CD4-positive, alpha-beta T cell treated with Interleukin-15 for 1 hour (primary cell): ENCODE results near the gene LIPC.

Source experiments
- DNase-seq: peaks from one replicate; pipeline ENCODE4 v3.0.0-alpha.2; 2020

LIPC gene

DNA sequence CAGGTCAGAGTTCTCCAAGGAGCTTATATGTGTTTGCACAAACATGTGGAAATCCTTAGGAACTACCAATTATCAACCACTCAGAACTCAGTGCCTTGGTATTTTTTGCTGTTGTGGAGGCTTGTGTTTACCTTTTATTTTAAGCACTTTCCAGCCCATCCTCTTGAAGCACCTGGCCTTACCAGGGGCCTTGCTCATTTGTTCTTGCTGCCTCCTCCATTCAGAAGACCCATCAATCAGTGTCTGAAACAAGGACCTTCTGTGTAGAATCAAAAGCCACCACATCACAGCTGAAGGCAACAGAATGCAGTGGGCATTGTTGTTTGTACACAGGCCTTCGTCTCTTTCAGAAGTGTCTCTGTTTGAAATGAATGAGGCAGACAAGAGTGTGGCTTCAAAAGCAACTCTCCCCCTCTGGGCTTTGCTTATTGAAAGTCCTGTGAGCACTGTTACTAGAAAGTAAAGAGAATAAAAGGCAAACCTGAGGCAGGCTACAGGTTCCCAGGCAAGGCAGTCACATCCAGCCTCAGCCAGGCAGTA, 24.5 kb upstream of the LIPC start:
- DNase-seq, result no peak

GRCh38 chr15:58407778-58408177, 24.0 kb upstream of the LIPC start:
- no peak for DNase-seq

DNA sequence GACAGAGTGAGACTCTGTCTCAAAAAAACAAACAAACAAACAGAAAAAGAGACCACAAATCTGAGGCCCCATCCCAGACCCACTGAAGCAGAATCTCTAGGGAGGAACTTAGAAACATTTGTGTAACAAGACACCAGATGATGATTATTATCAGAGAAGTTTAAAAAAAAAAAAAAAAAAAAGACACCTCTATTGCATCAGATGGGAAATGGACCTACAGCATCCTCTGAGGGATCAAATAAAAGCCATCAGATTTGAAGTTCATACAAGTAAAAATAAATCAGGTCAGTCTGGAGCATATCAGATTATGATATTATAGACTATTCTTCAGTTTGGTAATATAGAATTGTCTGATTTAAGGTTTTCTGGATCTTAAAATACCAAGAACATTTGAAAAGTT, 21.9 kb upstream of the LIPC start:
- no peak for DNase-seq

DNA sequence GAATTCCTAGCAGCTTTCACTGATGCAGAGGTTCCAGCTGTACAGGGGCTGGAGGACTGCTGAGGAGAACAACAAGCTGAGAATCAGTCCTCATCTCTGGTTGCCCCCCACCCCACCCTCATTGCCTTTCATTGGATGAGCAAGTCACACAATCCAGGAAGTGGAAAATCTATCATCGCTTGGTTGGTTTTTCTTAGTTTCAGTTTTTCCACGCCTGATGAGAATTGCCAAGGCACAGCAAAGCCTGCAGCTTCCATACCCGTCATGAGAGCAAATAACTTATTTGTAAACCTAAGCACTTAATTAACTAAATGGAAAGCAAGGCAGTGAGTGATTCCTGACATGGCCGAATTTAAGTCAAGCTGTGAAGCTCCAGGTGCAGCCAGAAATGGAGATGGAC, 21.4 kb upstream of the LIPC start:
- peak; percentile 27 for DNase-seq

- no peak for DNase-seq
These were observed 18.5 kb upstream of the LIPC start for GRCh38 chr15:58413253-58413652.

DNA sequence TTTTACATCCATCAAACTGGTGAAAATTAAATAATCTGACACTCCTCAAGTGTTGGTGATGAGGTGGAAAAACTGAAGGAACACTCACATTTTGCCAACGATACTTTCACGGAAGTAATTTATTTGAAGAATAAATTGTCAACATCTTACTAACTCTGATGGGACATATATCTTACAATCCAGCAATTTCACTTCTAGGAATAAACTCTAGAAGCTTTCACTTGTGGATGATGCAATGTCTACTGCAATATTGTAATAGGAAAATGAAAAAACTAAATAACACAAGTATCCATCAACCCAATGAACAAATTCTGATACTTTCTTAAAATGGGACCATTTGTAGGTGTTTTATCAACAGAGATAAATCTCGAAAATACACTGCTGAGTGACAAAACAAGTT, 16.2 kb upstream of the LIPC start:
- no peak for DNase-seq

GRCh38 chr15:58416963-58417362, 14.8 kb upstream of the LIPC start:
- no peak for DNase-seq

GRCh38 chr15:58418135-58418534, 13.7 kb upstream of the LIPC start:
- no peak for DNase-seq

GRCh38 chr15:58419803-58420524, 11.8 kb upstream of the LIPC start:
- DNase-seq, result no peak

DNA sequence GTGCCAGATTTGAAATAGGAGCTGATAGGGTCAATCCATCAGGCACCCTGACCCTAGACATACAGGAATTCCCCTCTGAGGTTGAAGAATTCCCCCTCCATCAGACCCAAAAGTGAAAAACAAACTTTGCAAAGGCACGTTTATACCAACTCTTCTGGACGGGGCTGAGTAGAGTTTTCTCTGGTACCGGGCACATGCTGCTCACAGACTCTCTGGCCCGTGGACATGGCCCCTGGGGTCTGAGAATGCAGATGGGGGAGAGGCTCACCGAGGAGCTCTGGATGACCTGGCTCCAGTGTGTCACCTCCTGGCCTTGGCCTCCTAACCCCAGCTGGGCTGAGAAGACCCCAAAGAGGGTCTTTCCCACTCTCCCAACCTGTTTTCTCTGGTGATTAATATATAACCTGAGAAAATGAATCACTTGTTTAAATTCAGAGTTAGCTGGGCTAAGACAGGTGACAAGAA, 11.2 kb upstream of the LIPC start:
- DNase-seq, result no peak

DNA sequence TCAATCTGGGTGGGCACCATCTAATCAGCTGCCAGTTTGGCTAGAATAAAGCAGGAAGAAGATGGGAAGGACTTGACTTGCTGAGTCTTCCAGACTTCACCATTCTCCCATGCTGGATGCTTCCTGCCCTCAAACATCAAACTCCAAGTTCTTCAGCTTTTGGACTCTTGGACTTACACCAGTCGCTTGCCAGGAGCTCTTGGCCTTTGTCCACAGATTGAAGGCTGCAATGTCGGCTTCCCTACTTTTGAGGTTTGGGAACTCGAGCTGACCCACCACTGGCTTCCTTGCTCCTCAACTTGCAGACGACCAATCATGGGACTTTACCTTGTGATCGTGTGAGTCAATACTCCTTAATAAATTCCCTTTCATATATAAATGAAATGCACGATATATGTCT, 8.6 kb upstream of the LIPC start:
- no peak for DNase-seq

DNA sequence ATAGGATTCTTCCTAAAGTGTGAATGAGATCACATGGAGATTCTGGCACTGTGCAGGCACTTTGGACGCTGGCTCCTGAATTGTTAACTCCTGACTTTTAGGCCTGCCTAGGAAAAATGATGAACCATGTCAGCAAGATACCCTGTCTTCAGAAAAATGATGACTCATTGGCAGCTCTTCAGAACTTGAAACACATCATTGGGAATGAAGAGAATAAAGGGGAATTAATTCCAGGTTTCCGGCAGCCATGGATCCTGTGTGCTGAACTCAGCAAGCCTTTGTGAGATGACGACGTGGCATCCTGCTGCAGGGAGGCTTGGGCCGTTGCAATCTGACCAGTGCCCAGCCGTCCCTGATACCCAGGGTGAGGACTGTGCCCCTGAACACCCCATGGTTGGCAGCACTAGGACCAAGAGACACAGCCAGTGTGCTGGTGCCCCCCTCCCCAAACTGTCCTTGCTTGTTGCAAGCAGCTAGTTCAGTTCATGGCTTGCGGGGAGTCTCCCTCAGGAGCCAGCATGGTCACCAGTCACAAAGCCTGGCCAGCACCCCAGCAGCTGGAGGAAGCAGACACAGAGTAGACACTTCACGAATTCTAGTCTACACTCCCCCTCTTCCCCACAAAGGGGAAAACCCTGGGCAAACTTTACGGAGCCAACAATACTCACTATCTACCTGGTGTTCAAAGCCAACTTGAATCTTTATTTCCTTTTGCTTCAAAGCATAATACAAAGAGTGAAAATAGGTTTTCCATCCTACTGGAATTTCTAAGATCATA, 7.8 kb upstream of the LIPC start:
- DNase-seq, result no peak

DNA sequence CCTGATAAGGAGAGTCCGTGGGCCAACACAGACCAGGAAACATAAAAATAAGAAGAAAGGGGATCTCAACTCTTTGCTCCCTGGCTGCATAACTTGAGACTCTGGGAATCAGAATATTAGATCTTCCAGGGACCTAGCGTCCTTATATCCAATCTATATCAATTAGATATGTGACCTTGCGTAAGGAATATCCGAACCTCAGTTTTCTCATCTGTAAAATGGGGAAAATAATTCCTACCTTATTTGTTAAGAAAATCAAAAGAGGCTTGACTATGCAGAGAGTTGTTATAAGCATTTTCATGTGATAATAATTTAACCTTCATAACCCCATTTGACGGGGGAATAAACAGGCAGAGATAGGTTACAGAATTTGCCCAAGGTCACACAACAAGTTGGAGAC, 7.1 kb upstream of the LIPC start:
- DNase-seq, result no peak

DNA sequence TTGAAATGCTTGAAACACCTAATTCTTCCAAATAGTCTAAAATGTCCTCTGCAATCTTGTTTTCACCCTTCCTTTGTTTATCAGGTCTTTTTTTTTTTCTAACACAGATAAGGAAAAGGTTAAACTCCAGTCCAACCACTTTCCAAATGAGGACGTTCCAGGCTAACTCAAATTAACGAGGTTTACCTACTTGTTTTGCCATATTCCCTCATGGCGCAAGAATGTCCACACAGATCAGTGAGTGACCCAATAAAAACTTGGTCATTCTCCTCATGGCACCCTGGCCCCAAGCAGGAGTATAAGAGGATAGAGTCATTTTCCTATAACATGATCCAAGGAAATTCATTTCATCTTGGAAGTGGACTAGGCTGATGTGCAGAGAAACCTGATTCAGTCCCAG, 6.6 kb upstream of the LIPC start:
- DNase-seq, result no peak

DNA sequence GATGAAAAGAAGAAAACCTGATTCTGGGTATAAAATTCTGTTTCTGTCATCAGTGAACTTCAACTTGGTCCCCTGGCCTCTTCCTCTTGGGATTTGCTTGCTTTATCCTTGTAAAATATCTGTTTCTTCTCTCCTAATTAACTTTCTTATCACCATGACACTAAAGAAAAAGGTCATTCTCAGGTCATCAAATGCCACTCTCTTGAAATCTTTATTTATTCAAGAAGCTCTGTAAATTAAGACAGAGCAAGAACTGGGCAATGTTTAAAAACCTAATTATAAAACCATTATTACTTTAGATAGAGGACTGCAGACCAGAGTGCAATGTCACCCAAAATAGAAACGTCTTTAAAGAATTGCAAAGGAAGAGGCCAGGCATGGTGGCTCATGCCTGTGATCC, 6.0 kb upstream of the LIPC start:
- no peak for DNase-seq

DNA sequence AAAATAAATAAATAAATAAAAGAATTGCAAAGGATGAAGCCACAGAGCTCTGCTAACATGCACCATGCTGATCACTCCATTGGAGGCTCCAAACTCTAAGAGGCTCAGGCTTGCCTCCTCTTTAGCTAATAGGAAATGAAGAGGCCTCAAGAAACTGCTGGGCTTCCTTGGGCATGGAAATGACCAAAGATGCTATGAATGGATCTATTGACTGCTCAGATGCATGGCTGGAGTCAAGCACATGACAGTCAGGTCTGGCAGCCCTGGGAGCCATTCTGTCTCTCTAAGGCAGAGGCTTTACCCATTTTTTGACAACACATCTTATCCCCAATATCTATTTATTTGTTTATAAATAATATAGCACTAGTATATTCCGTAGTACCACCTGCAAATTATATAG, 5.3 kb upstream of the LIPC start:
- DNase-seq, result no peak

DNA sequence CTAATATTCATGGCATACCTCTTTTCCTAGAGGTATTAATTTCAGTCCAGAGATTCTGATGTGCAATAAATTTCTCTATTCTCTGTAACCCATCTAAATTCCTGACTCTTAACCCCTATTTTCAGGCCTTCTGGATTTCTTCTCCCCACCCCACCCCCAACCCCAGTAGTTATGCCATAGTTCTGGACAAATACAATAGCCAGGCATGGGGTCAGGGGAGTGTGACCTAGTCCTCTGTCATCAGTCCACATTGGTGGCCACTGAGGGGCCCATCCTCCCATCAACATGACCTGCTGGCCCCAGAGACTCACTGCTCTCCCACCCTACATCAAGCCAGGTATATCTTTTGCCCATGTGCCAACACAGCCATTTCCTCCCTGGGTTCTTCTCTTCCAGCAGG, 3.8 kb upstream of the LIPC start:
- no peak for DNase-seq

DNA sequence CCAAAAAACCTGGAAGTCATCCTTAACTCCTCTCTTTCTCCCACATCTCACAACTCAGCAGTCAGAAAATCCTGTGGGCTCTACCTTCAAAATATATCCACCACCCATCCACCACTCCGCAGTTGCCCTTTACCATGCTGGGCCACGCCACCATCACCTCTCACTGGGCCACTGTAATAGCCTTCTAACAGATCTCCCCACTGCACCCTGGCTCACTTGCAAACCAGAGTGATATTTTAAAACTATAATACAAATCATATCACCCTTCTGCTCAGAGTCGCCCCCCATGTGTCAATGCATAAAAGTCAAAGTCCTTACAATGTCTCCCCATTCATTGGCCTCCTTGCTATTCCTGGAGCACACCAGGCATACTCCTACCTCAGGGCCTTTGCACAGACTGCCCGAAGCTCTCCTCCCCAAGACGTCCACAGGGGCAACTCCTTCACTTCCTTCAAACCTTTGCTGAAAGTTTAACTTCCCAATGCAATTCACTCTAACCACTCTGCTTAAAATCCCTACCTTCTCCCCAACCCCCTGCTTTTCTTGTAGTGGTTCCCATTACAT, 1.5 kb upstream of the LIPC start:
- no peak for DNase-seq

- no peak for DNase-seq
These were observed 610 bp downstream of the LIPC start for GRCh38 chr15:58432401-58432800.

DNA sequence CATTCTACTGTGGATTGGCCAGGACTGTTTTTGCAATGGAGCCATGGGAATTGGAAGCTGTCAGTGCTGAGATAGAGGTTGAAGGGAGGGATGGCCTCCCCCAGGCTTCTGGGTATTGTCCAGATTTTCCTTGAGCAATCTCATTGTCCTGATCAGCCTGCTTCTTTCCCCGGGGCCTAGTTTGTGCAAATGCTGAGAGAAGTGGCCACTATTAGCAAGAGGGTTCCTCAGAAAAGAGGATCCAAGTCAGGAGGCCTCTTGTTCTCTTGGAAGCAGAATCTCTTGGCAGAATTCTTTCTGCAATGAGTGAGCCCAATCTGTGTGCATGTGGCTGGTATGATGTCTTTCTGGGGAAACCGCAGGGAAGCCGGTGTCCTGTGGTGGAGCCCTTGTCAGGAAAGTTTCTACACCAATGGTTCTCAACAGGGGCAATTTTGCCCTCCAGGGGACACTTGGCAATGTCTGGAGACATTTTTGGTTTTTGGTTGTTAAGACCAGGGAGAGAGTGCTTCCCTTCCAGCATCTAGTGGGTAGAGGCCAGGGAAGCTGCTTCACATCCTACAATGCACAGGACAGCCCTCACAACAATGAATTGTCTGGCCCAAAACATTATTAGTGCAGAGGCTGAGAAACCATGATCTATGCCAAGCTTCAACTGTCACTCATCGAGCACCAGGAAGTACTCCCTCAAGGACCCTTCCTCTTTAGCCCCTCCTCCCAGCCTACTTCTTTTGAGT, 2.0 kb downstream of the LIPC start:
- DNase-seq, result no peak

GRCh38 chr15:58434334-58434875, 2.6 kb downstream of the LIPC start:
- no peak for DNase-seq

DNA sequence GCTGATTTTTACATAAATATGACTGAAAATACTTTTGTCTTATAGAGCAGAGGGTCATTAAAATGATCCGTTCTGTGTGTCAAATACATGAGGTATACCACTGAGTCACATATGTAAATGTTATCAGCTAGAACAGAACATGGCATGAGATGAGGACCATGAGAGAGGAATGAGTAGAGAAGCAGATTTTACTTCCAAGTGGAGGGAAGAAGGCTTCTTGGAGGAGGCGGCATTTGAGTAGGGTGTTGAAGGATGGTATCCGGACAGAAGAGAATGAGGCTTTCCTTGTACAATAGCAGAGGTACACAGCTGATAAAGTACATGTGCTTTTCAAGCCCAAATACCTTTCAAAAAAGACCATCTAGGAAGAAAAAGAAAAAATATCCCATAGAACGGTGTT, 4.8 kb downstream of the LIPC start:
- no peak for DNase-seq

GRCh38 chr15:58437531-58438105, 5.8 kb downstream of the LIPC start:
- DNase-seq, result no peak
